GM12878 (cell line): ENCODE measurements around the gene LRRN4. TPM values are rescaled to one million over a fixed set of nuclear protein-coding genes. Genes with fewer than 3 reads are reported as not detected.

Experiments used
- ATAC-seq: fragments of 200-7000 bp; cut with Tn5 transposase; 3 replicates; pipeline ENCODE4 v1.9.1; 2020; ENCODE audit warnings: mild to moderate bottlenecking, moderate library complexity
- BruUV-seq: library from RNA; stranded (reverse); fragments of 400-500 nt; replicated peaks from 2 replicates; lab custom pipeline; 2021; lab: Mats Ljungman, UMichigan
- CTCF ChIA-PET: fragments of 300-600 bp; sonication (Branson Sonifier 250); formaldehyde crosslinking; extraction: SDS; loops from one replicate; lab custom pipeline; 2021; ENCODE audit warnings: inconsistent platforms; lab: Yijun Ruan, JAX
- POLR2A ChIA-PET: fragments of 350-600 bp; formaldehyde crosslinking; extraction: SDS; loops from one replicate; lab custom pipeline; 2021; ENCODE audit warnings: inconsistent platforms; lab: Charles Lee
- RAD21 ChIA-PET: fragments of 300-600 bp; sonication (Branson Sonifier 250); formaldehyde crosslinking; loops from one replicate; lab custom pipeline; 2023; ENCODE audit warnings: antibody characterized with exemption; ENCODE audit not compliant: unreplicated experiment; lab: Charles Lee
- SMC1A ChIA-PET: fragments of 300-600 bp; sonication (Branson Sonifier 250); formaldehyde crosslinking; loops from one replicate; lab custom pipeline; 2023; ENCODE audit not compliant: unreplicated experiment, uncharacterized antibody; lab: Charles Lee
- DNase-seq: peaks from one replicate; pipeline ENCODE4 v3.0.0-alpha.2; 2011; ENCODE audit warnings: low read depth, low spot score
- FAIRE-seq: peaks from 3 replicates; lab custom pipeline; 2011; peaks lifted over from hg19 to GRCh38; lab: Jason Lieb, UNC
- H2AFZ ChIP-seq: 2 replicates; pipeline ENCODE4 v1.6.0; 2011; ENCODE audit warnings: low read depth, low read length, control low read depth; ENCODE audit not compliant: control insufficient read depth
- H3K27ac ChIP-seq: 2 replicates; pipeline ENCODE4 v1.5.1; 2011; ENCODE audit warnings: control low read depth; ENCODE audit not compliant: control insufficient read depth, insufficient read depth
- H3K27me3 ChIP-seq, 2 experiments: replicated peaks in 1 of 2; 2 replicates each; pipeline versions ENCODE4 v1.6.0 to v1.6.1; 2011; ENCODE audit warnings: low read length in 1 of 2; ENCODE audit not compliant: control insufficient read depth in 2 of 2, insufficient read depth in 2 of 2
- H3K36me3 ChIP-seq, 2 experiments: 2 replicates each; pipeline ENCODE4 v1.5.1; 2011; ENCODE audit warnings: low read length in 1 of 2; ENCODE audit not compliant: control insufficient read depth in 2 of 2, insufficient read depth in 2 of 2
- H3K4me1 ChIP-seq: 2 replicates; pipeline ENCODE4 v1.6.1; 2011; ENCODE audit warnings: mild to moderate bottlenecking, low read length, moderate library complexity, mixed read lengths; ENCODE audit not compliant: control insufficient read depth, insufficient read depth
- H3K4me2 ChIP-seq: 2 replicates; pipeline ENCODE4 v1.6.0; 2011; ENCODE audit warnings: control low read depth; ENCODE audit not compliant: control insufficient read depth, insufficient read depth
- H3K4me3 ChIP-seq: fragments of 200-600 bp; sonication (generic); 2 replicates; pipeline ENCODE4 v1.5.1; 2016
- H3K79me2 ChIP-seq: 2 replicates; pipeline ENCODE4 v1.6.0; 2011; ENCODE audit warnings: low read length; ENCODE audit not compliant: control insufficient read depth, insufficient read depth
- H3K9ac ChIP-seq: 2 replicates; pipeline ENCODE4 v1.8.0; 2011; ENCODE audit warnings: low read length, control low read depth, mixed read lengths; ENCODE audit not compliant: control insufficient read depth, insufficient read depth
- H3K9me3 ChIP-seq: replicated peaks from 3 replicates; pipeline ENCODE4 v1.5.1; 2011; ENCODE audit warnings: mild to moderate bottlenecking, low read length; ENCODE audit not compliant: control insufficient read depth, insufficient read depth
- H4K20me1 ChIP-seq: 2 replicates; pipeline ENCODE4 v1.6.0; 2011; ENCODE audit not compliant: control insufficient read depth, insufficient read depth
- ASH2L ChIP-seq: fragments of 300-600, 200-600 bp; sonication (generic); IDR thresholded peaks from 2 replicates; pipeline ENCODE4 v1.6.1; 2017; ENCODE audit warnings: low read depth, mild to moderate bottlenecking, borderline replicate concordance
- CBX5 ChIP-seq: sonication (generic); IDR thresholded peaks from 2 replicates; pipeline ENCODE4 v1.6.1; 2016; ENCODE audit warnings: low read depth, moderate library complexity, mild to moderate bottlenecking, inconsistent platforms
- JUNB ChIP-seq: IDR thresholded peaks from 2 replicates; pipeline ENCODE4 v1.6.1; 2016; ENCODE audit warnings: antibody characterized with exemption, mild to moderate bottlenecking
- MTA3 ChIP-seq: IDR thresholded peaks from 2 replicates; pipeline ENCODE4 v1.6.1; 2012; ENCODE audit warnings: low read length, inconsistent platforms, borderline replicate concordance
- MXI1 ChIP-seq: fragments of 150-350 bp; IDR thresholded peaks from 2 replicates; pipeline ENCODE4 v1.6.1; 2011; ENCODE audit warnings: low read depth, mild to moderate bottlenecking, inconsistent platforms, low read length, improper control_type of control experiment
- RAD51 ChIP-seq: fragments of 450-650 bp; IDR thresholded peaks from 2 replicates; pipeline ENCODE4 v1.6.1; 2016; ENCODE audit warnings: moderate library complexity, mild to moderate bottlenecking, inconsistent platforms
- SMAD5 ChIP-seq: IDR thresholded peaks from 2 replicates; pipeline ENCODE4 v1.6.1; 2016; ENCODE audit warnings: antibody characterized with exemption, low read depth
- TBL1XR1 ChIP-seq: IDR thresholded peaks from 2 replicates; pipeline ENCODE4 v1.6.1; 2012; ENCODE audit warnings: low read depth, low read length, improper control_type of control experiment
- WGBS: methylation state at CpG from one replicate; pipeline ENCODE4 v1.1.6; 2016; ENCODE audit warnings: low lambda C conversion rate; ENCODE audit not compliant: insufficient replicate concordance, insufficient coverage; ENCODE audit errors: missing lambda C conversion rate; 5-methylcytosine and 5-hydroxymethylcytosine counted together
- in situ Hi-C: fragments of 300-500 bp; cut with MboI; formaldehyde crosslinking; loops from 9 replicates; pipeline ENCODE4 v1.14.3; 2018; ENCODE audit warnings: mixed read lengths
- intact Hi-C: fragments of 100-400 bp; cut with micrococcal nuclease; formaldehyde crosslinking; loops from one replicate; pipeline ENCODE4 v1.14.2; 2022; ENCODE audit not compliant: unreplicated experiment
- polyA plus RNA-seq, 11 experiments: library from polyadenylated mRNA; depleted of rRNA in 4 of 11; unstranded in 6 of 11; stranded (reverse) in 5 of 11; fragments of >200 nt; fragmentation: Nextera tagmentation in 4 of 11; fragmentation: Illumina TruSeq in 1 of 11; extraction: Ambion mirVana in 4 of 11; extraction: Trizol in 1 of 11; gene quantifications; 1 replicate in 1 of 11; 2 replicates in 10 of 11; pipeline versions ENCODE4 v1.2.1 to v1.2.3, GENCODE V29; 2011 to 2016; ENCODE audit warnings: inconsistent platforms in 2 of 11, missing spikeins in 2 of 11, low read depth in 1 of 11
- total RNA-seq, 4 experiments: library from RNA; depleted of rRNA in 3 of 4; stranded (reverse); fragments of >200 nt in 3 of 4; fragmentation: Illumina TruSeq in 1 of 4; extraction: Trizol in 1 of 4; gene quantifications; 2 replicates each; pipeline versions ENCODE4 v1.2.1 to v1.2.3, GENCODE V29; 2013 to 2021
- TF ChIP-seq, protein P1 (sequence below): fragments of 450-650 bp; formaldehyde crosslinking; IDR thresholded peaks from 2 replicates; pipeline ENCODE4 v1.4.0; 2022; ENCODE audit warnings: mild to moderate bottlenecking, moderate library complexity
- TF ChIP-seq, protein P2 (sequence below): fragments of 450-650 bp; IDR thresholded peaks from 2 replicates; pipeline ENCODE4 v1.6.1; 2017; ENCODE audit warnings: mild to moderate bottlenecking, moderate library complexity

The LRRN4 gene
- total and polyA plus RNA-seq, 10 of the 15 experiments (the other 5 are each of a cell fraction or from before 2014, with no cell fraction given), result 0.11 TPM; not detected in 9

DNA sequence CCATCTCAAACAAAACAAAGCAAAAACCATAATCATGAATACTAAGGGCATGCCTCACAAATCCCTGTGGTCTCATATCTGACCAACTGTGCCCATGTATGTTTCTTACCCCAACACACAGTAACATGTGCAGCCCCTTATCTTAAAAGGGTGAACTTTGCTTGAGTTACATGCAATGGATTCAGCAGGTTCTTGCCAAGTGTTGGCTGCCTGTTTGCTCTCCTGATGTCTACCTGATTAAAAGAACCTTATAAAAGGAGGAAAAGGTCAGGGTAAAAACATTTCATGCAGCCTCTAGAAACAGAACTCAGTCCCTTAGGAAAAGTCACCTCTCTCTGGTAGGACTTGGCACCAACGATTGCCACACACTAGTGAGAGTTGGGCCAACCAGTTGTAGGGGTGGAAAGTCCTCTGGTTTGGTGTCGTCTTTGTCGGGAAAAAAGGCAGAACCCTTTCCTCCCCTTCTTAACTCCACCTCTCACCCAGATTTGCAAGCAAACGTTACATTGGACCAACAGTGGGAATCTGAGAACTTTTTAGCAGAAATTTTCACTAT lies 14.0 kb upstream of the LRRN4 start (continued):
- TF ChIP-seq CBX5, result no peak
- TF ChIP-seq, all 136 proteins: peak for 0

DNA sequence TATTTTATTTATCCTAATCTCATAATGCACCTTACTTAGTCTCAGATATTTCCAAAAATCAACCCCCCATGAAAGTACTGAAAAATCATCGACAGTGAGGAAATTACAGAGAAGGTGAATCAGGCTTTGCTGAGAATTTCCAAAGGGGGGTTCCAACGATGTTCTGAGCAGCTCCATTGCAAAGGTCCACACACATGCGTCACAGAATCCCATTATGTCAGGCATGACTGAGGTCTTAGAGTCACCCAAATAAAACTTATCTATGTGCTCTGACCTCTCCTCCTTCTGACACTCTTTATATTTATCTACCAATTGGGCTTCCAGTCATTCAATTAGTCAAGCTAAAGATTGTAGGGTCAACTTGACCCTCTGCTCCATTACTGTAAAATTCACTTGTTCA lies 12.7 kb upstream of the LRRN4 start:
- no TSS peak for BruUV-seq
- no peak overlapping the region for H3K27ac ChIP-seq
- no peak overlapping the region for H3K9ac ChIP-seq
- TF ChIP-seq TBL1XR1 (no peak), ASH2L (no peak), MXI1 (no peak), SMAD5 (no peak), RAD51 (no peak), MTA3 (no peak), JUNB (no peak)
- TF ChIP-seq, protein P1, sequence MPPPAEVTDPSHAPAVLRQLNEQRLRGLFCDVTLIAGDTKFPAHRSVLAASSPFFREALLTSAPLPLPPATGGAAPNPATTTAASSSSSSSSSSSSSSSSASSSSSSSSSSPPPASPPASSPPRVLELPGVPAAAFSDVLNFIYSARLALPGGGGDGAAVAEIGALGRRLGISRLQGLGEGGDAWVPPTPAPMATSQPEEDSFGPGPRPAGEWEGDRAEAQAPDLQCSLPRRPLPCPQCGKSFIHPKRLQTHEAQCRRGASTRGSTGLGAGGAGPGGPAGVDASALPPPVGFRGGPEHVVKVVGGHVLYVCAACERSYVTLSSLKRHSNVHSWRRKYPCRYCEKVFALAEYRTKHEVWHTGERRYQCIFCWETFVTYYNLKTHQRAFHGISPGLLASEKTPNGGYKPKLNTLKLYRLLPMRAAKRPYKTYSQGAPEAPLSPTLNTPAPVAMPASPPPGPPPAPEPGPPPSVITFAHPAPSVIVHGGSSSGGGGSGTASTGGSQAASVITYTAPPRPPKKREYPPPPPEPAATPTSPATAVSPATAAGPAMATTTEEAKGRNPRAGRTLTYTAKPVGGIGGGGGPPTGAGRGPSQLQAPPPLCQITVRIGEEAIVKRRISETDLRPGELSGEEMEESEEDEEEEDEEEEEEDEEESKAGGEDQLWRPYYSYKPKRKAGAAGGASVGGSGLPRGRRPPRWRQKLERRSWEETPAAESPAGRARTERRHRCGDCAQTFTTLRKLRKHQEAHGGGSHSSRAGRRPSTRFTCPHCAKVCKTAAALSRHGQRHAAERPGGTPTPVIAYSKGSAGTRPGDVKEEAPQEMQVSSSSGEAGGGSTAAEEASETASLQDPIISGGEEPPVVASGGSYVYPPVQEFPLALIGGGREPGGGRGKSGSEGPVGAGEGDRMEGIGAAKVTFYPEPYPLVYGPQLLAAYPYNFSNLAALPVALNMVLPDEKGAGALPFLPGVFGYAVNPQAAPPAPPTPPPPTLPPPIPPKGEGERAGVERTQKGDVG (CRISPR knock-in tag), result no peak
- TF ChIP-seq, protein P2, sequence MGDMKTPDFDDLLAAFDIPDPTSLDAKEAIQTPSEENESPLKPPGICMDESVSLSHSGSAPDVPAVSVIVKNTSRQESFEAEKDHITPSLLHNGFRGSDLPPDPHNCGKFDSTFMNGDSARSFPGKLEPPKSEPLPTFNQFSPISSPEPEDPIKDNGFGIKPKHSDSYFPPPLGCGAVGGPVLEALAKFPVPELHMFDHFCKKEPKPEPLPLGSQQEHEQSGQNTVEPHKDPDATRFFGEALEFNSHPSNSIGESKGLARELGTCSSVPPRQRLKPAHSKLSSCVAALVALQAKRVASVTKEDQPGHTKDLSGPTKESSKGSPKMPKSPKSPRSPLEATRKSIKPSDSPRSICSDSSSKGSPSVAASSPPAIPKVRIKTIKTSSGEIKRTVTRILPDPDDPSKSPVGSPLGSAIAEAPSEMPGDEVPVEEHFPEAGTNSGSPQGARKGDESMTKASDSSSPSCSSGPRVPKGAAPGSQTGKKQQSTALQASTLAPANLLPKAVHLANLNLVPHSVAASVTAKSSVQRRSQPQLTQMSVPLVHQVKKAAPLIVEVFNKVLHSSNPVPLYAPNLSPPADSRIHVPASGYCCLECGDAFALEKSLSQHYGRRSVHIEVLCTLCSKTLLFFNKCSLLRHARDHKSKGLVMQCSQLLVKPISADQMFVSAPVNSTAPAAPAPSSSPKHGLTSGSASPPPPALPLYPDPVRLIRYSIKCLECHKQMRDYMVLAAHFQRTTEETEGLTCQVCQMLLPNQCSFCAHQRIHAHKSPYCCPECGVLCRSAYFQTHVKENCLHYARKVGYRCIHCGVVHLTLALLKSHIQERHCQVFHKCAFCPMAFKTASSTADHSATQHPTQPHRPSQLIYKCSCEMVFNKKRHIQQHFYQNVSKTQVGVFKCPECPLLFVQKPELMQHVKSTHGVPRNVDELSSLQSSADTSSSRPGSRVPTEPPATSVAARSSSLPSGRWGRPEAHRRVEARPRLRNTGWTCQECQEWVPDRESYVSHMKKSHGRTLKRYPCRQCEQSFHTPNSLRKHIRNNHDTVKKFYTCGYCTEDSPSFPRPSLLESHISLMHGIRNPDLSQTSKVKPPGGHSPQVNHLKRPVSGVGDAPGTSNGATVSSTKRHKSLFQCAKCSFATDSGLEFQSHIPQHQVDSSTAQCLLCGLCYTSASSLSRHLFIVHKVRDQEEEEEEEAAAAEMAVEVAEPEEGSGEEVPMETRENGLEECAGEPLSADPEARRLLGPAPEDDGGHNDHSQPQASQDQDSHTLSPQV, result no peak
- 71% methylated on average over 3 of the region's 3 CpGs for WGBS
- H2AFZ ChIP-seq, result no peak overlapping the region
- no peak overlapping the region for H3K4me2 ChIP-seq
- H3K4me3 ChIP-seq, result no peak overlapping the region
- ChIA-PET SMC1A (no interaction called here), CTCF (interaction anchor here (1.0 to 1.2 kb wide), 2 partner anchors 24 to 534 kb away, joined by 3 read pairs; no protein-coding TSS in a partner anchor), RAD21 (interaction anchor here (0.7 kb wide), 1 partner anchor 537 kb away, joined by 3 read pairs; no protein-coding TSS in a partner anchor), POLR2A (interaction anchor here (0.5 kb wide), 1 partner anchor 31 kb away, joined by 4 read pairs; no protein-coding TSS in a partner anchor)
- H3K36me3 ChIP-seq, result no peaks in the 10 kb centered on the region
- no peak for FAIRE-seq
- in situ Hi-C loops (no loop called here), intact Hi-C loops (no loop called here)
- H3K9me3 ChIP-seq, result no peaks in the 10 kb centered on the region
- peaks cover 0 to 1% of the 10 kb centered on the region in 2 experiments; a peak in 1 of 4 replicates for H3K27me3 ChIP-seq
- H4K20me1 ChIP-seq, result no peaks in the 10 kb centered on the region
- DNase-seq, result no peak
- H3K4me1 ChIP-seq, result no peaks in the 10 kb centered on the region
- ATAC-seq, result no peak
- no peaks in the 10 kb centered on the region for H3K79me2 ChIP-seq
